ENCODE results near the gene ZBTB20. TPM values are rescaled to one million over a fixed set of nuclear protein-coding genes. Genes with fewer than 3 reads are reported as not detected.

The ZBTB20 gene
- total RNA-seq, 1 donor from 2014 or later: 66.4 TPM

DNA sequence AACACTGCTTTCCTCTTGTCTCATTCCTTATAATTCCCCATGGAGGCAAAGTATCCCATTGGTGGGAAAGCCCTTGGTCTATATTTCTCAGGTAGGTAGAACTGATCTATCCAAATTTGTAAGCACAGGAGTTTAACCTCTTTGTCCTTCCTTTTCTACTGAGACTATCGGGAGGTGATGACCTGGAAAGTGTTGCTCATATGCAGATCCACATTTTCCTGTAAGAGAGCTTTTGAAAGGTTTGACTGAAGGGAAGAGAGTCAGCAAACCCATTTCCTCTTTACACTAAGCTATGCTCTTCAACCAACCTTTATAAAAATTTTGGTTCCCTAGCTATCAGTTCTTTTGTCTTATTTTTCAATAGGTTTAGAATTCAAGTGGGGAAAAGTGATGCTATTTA lies 652.6 kb downstream of the ZBTB20 start:
- peaks cover 8% of the 10 kb centered on the region for H3K4me1 ChIP-seq
- DNase-seq (no peak), ATAC-seq (no peak)
- H3K4me3 ChIP-seq: no peak overlapping the region
- H3K9me3 ChIP-seq: no peaks in the 10 kb centered on the region
- no peaks in the 10 kb centered on the region for H3K36me3 ChIP-seq
- no peaks in the 10 kb centered on the region for H3K27me3 ChIP-seq (ENCODE audit: low read depth)
- TF ChIP-seq CTCF (IDR thresholded peaks at IDR 0.05): no peak
- H3K27ac ChIP-seq: no peak overlapping the region
- intact Hi-C loops (cut with DNase I): no loop called here

- no peak for TF ChIP-seq CTCF (IDR thresholded peaks at IDR 0.05)
- Histone ChIP-seq H3K36me3 (no peaks in the 10 kb centered on the region), H3K4me3 (no peak overlapping the region), H3K27ac (no peak overlapping the region), H3K27me3 (ENCODE audit: low read depth) (no peaks in the 10 kb centered on the region), H3K9me3 (no peaks in the 10 kb centered on the region), H3K4me1 (no peaks in the 10 kb centered on the region)
- DNase-seq (no peak), ATAC-seq (no peak)
- intact Hi-C loops (cut with DNase I): no loop called here
These were observed 656.3 kb downstream of the ZBTB20 start for GRCh38 chr3:114490829-114491228.

DNA sequence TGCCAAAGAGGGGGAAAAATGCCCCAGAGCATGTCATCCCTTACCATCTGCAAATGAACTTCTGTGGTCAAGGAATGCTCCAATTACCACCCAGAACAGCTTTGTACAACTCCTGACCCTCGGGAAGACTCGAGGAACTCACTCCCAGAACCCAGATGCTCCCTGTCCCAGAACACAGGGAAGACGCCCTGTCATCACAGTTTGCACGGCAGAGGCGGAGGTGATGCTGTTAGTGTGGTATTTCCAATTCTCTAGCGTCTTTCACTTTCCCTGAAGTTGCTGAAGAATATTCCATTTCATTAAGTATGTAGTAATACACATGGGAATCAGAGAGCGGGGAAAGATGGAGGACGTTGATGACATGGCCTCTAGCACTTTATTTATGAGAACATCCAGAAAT lies 659.6 kb downstream of the ZBTB20 start:
- no peaks in the 10 kb centered on the region for H3K9me3 ChIP-seq
- intact Hi-C loops (cut with DNase I): no loop called here
- H3K27me3 ChIP-seq (ENCODE audit: low read depth): no peaks in the 10 kb centered on the region

GRCh38 chr3:114484919-114485318 lies 662.2 kb downstream of the ZBTB20 start:
- H3K27ac ChIP-seq: no peak overlapping the region
- no peak overlapping the region for H3K4me3 ChIP-seq
- no peaks in the 10 kb centered on the region for H3K36me3 ChIP-seq
- no peak for DNase-seq
- ATAC-seq: no peak
- intact Hi-C loops (cut with DNase I): no loop called here
- H3K9me3 ChIP-seq: no peaks in the 10 kb centered on the region
- H3K4me1 ChIP-seq: peaks cover 15% of the 10 kb centered on the region
- no peaks in the 10 kb centered on the region for H3K27me3 ChIP-seq (ENCODE audit: low read depth)
- TF ChIP-seq CTCF (IDR thresholded peaks at IDR 0.05): no peak

More for the DNA sequence above, 659.6 kb downstream of the ZBTB20 start:
- Histone ChIP-seq H3K36me3 (no peaks in the 10 kb centered on the region), H3K4me3 (no peak overlapping the region), H3K4me1 (no peaks in the 10 kb centered on the region), H3K27ac (no peak overlapping the region)
- ATAC-seq (no peak), DNase-seq (no peak)
- TF ChIP-seq CTCF (IDR thresholded peaks at IDR 0.05): no peak

- no peaks in the 10 kb centered on the region for H3K27me3 ChIP-seq (ENCODE audit: low read depth)
- intact Hi-C loops (cut with DNase I): no loop called here
- no peak overlapping the region for H3K4me3 ChIP-seq
- no peak overlapping the region for H3K27ac ChIP-seq
- H3K36me3 ChIP-seq: no peaks in the 10 kb centered on the region
- DNase-seq: no peak
- TF ChIP-seq CTCF (IDR thresholded peaks at IDR 0.05): no peak
- H3K9me3 ChIP-seq: no peaks in the 10 kb centered on the region
- no peak for ATAC-seq
- peaks cover 20% of the 10 kb centered on the region for H3K4me1 ChIP-seq
These were observed 666.0 kb downstream of the ZBTB20 start for GRCh38 chr3:114481113-114481512.

DNA sequence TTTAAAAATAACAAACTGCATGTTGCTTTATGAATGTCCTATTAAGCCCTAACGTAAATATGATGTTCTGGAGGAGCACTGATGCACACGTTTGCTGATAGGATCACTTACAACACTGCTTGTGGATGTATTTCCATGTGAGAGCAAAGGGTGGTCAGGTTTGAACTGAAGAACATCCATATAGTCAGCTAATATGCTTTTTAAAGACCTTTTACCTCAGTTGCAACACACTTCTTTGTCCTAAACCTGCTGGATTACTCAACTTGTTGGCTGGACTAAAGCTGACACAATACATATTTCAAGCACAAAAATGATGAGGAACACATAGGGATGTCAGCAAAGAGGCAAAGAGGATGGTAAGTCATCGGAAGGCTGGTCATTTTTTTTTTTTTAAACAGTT lies 666.6 kb downstream of the ZBTB20 start:
- Histone ChIP-seq H3K9me3 (no peaks in the 10 kb centered on the region), H3K4me3 (no peak overlapping the region), H3K27ac (no peak overlapping the region), H3K36me3 (no peaks in the 10 kb centered on the region), H3K4me1 (peaks cover 20% of the 10 kb centered on the region), H3K27me3 (ENCODE audit: low read depth) (no peaks in the 10 kb centered on the region)
- no peak for DNase-seq
- intact Hi-C loops (cut with DNase I): no loop called here
- TF ChIP-seq CTCF (IDR thresholded peaks at IDR 0.05): no peak
- no peak for ATAC-seq
